ENCODE data around the gene TRAPPC8.

Gene TRAPPC8

GRCh38 chr18:31791817-31792579, 150.9 kb downstream of the TRAPPC8 start:
- no peak for DNase-seq

GRCh38 chr18:31789409-31789808, 153.5 kb downstream of the TRAPPC8 start:
- DNase-seq, result no peak

- DNase-seq, result no peak
Observed at GRCh38 chr18:31783059-31783458, 159.9 kb downstream of the TRAPPC8 start.

All from activated CD8-positive, alpha-beta memory T cell treated with anti-CD3 and anti-CD28 coated beads, Interleukin-2, amount 50 U/mL, for 48 hours (primary cell).